Esophagus squamous epithelium (tissue), 5 donors: ENCODE data around the gene CFAP410. TPM values are rescaled to one million over a fixed set of nuclear protein-coding genes. Genes with fewer than 3 reads are reported as not detected.

Source experiments
- DNase-seq: peaks from one replicate; lab custom pipeline; 2025; lab: John Stamatoyannopoulos, UW
- H3K27ac ChIP-seq, 4 donors: fragments of 200-600 bp; sonication (generic); one replicate each; pipeline ENCODE4 v1.5.1; 2016 to 2019; ENCODE audit warnings: mild to moderate bottlenecking in 1 of 4
- H3K27me3 ChIP-seq, 4 donors: fragments of 200-600 bp; sonication (generic); 1 replicate in 3 of 4; 2 replicates in 1 of 4; pipeline versions ENCODE4 v1.5.1 to v1.6.0; 2017 to 2021; ENCODE audit warnings: antibody characterized with exemption in 1 of 4
- H3K36me3 ChIP-seq, 3 donors: fragments of 200-600 bp; sonication (generic); one replicate each; pipeline ENCODE4 v1.5.1; 2016 to 2019
- H3K4me1 ChIP-seq, 3 donors: fragments of 200-600 bp; sonication (generic); one replicate each; pipeline ENCODE4 v1.5.1; 2017 to 2019
- H3K4me3 ChIP-seq, 4 donors: fragments of 200-600 bp; sonication (generic); 1 replicate in 3 of 4; 2 replicates in 1 of 4; pipeline ENCODE4 v1.5.1; 2016 to 2019; ENCODE audit warnings: mild to moderate bottlenecking in 2 of 4, moderate library complexity in 1 of 4
- H3K9me3 ChIP-seq, 3 donors: fragments of 200-600 bp; sonication (generic); one replicate each; pipeline ENCODE4 v1.5.1; 2016 to 2019
- CTCF ChIP-seq, 6 experiments: fragments of 450-650 bp in 4 of 6; fragments of 200-600 bp in 2 of 6; sonication (generic) in 2 of 6; IDR thresholded peaks; one replicate each; pipeline ENCODE4 v1.5.1; 2016 to 2019; ENCODE audit warnings: antibody characterized with exemption in 6 of 6, mild to moderate bottlenecking in 4 of 6, moderate library complexity in 4 of 6
- POLR2A ChIP-seq, 4 donors: fragments of 450-650 bp; IDR thresholded peaks; one replicate each; pipeline ENCODE4 v1.6.1; 2017; ENCODE audit warnings: antibody characterized with exemption in 4 of 4, mild to moderate bottlenecking in 4 of 4, moderate library complexity in 3 of 4
- WGBS, 2 donors: methylation state at CpG; one replicate each; pipeline ENCODE4 v1.1.5; 2018; 5-methylcytosine and 5-hydroxymethylcytosine counted together
- intact Hi-C: fragments of 100-400 bp; cut with DNase I; formaldehyde crosslinking; loops from one replicate; pipeline ENCODE4 v1.15.0; 2022
- total RNA-seq, 4 donors: library from RNA; depleted of rRNA; stranded (reverse); fragments of >200 nt; gene quantifications; one replicate each; pipeline ENCODE4 v1.1.0, GENCODE V29; 2016
- donor health status: DM: yes; HTN: yes; CAD: no.

CFAP410 gene
- total RNA-seq, 4 donors from 2014 or later, result 7.9 to 21.8 (median 13.7) TPM

- WGBS, 2 donors, result 100% methylated on average over 1 of the region's 19 CpGs; no CpG with 5 or more reads in 1 of the 2 donors
- no peaks in the 10 kb centered on the region for H3K4me1 ChIP-seq
- no peaks in the 10 kb centered on the region for H3K9me3 ChIP-seq
- no peak overlapping the region for H3K4me3 ChIP-seq
- H3K27ac ChIP-seq, result no peak overlapping the region
- intact Hi-C loops, result no loop called here
- no peak for DNase-seq
- TF ChIP-seq CTCF (IDR thresholded peaks at IDR 0.05) (no peak), POLR2A (IDR thresholded peaks at IDR 0.05) (no peak)
- peaks cover 21 to 100% (median 26%) of the 10 kb centered on the region in 3 donors for H3K36me3 ChIP-seq
- H3K27me3 ChIP-seq, result no peaks in the 10 kb centered on the region
Observed at GRCh38 chr21:44312716-44313115, 26.5 kb downstream of the CFAP410 start.

GRCh38 chr21:44312089-44312488, 27.1 kb downstream of the CFAP410 start:
- no peak for DNase-seq
- WGBS, 2 donors, result 66% methylated on average over 11 of the region's 22 CpGs; no CpG with 5 or more reads in 1 of the 2 donors
- no peaks in the 10 kb centered on the region for H3K4me1 ChIP-seq
- peaks cover 25 to 100% (median 29%) of the 10 kb centered on the region in 3 donors for H3K36me3 ChIP-seq
- intact Hi-C loops, result no loop called here
- TF ChIP-seq POLR2A (IDR thresholded peaks at IDR 0.05) (no peak), CTCF (IDR thresholded peaks at IDR 0.05) (no peak)
- H3K27me3 ChIP-seq, result no peaks in the 10 kb centered on the region
- no peak overlapping the region for H3K4me3 ChIP-seq
- no peak overlapping the region for H3K27ac ChIP-seq
- no peaks in the 10 kb centered on the region for H3K9me3 ChIP-seq

- H3K4me3 ChIP-seq, result no peak overlapping the region
- 91 to 94% methylated on average over 13 to 16 of the region's 28 CpGs for WGBS, 2 donors
- H3K27me3 ChIP-seq, result no peaks in the 10 kb centered on the region
- no peak for DNase-seq
- H3K36me3 ChIP-seq, result peaks cover 26 to 100% (median 36%) of the 10 kb centered on the region in 3 donors
- TF ChIP-seq POLR2A (IDR thresholded peaks at IDR 0.05), result no peak
- TF ChIP-seq CTCF (IDR thresholded peaks at IDR 0.05), result no peak
- intact Hi-C loops, result no loop called here
- H3K4me1 ChIP-seq, result peaks cover 0 to 6% (median 0%) of the 10 kb centered on the region in 3 donors
- no peak overlapping the region for H3K27ac ChIP-seq
- H3K9me3 ChIP-seq, result no peaks in the 10 kb centered on the region
Observed at GRCh38 chr21:44310628-44311507, 28.3 kb downstream of the CFAP410 start.

GRCh38 chr21:44306936-44307704, 32.1 kb downstream of the CFAP410 start:
- H3K4me3 ChIP-seq, result no peak overlapping the region
- no peaks in the 10 kb centered on the region for H3K27me3 ChIP-seq
- H3K9me3 ChIP-seq, result no peaks in the 10 kb centered on the region
- H3K4me1 ChIP-seq, result peaks cover 11 to 44% (median 23%) of the 10 kb centered on the region in 3 donors
- intact Hi-C loops, result no loop called here
- H3K36me3 ChIP-seq, result peaks cover 17 to 68% (median 31%) of the 10 kb centered on the region in 3 donors
- H3K27ac ChIP-seq, result no peak overlapping the region
- DNase-seq, result no peak
- 88 to 92% methylated on average over 10 to 11 of the region's 21 CpGs for WGBS, 2 donors
- no peak for TF ChIP-seq POLR2A (IDR thresholded peaks at IDR 0.05)
- no peak for TF ChIP-seq CTCF (IDR thresholded peaks at IDR 0.05)
